ENCODE data around the gene WWOX.

GRCh38 chr16:78623796-78624195 is 524.3 kb downstream of the WWOX start:
- no peak for TF ChIP-seq CTCF (conservative IDR thresholded peaks at IDR 0.05)
- no peak for TF ChIP-seq EZH2 (IDR thresholded peaks at IDR 0.05; ENCODE audit: low read depth)

Measured in PC-9 (cell line).